Breast epithelium (tissue), 4 donors: ENCODE results near the gene HNRNPL. TPM values are rescaled to one million over a fixed set of nuclear protein-coding genes. Genes with fewer than 3 reads are reported as not detected.
A peak's percentile ranks its signal among the peaks of the same experiment; 100 is the strongest.
"Not testable (repeated sequence)": the region's sequence is repeated elsewhere in the genome, so short reads cannot be mapped to it uniquely, and the experiment has no call there.

ENCODE experiments used
- DNase-seq, 2 donors: peaks; one replicate each; pipeline ENCODE4 v3.0.0-alpha.2; 2019; ENCODE audit warnings: low spot score in 2 of 2
- H3K27ac ChIP-seq, 2 donors: fragments of 200-600 bp; sonication (generic) in 1 of 2; one replicate each; pipeline ENCODE4 v1.5.1; 2016 to 2019; ENCODE audit warnings: mild to moderate bottlenecking in 1 of 2
- H3K27me3 ChIP-seq, 2 donors: fragments of 200-600 bp; sonication (generic) in 1 of 2; one replicate each; pipeline versions ENCODE4 v1.5.1 to v1.6.0; 2017 to 2019; ENCODE audit warnings: control low read depth in 1 of 2, mild to moderate bottlenecking in 1 of 2
- H3K36me3 ChIP-seq: fragments of 200-600 bp; one replicate; pipeline ENCODE4 v1.5.1; 2019
- H3K4me1 ChIP-seq, 2 donors: fragments of 200-600 bp; sonication (generic); one replicate each; pipeline ENCODE4 v1.5.1; 2016 to 2019; ENCODE audit warnings: control low read depth in 1 of 2
- H3K4me3 ChIP-seq, 3 donors: fragments of 200-600 bp; sonication (generic); 1 replicate in 2 of 3; 2 replicates in 1 of 3; pipeline ENCODE4 v1.5.1; 2016 to 2019; ENCODE audit warnings: mild to moderate bottlenecking in 3 of 3, moderate library complexity in 2 of 3
- H3K9me3 ChIP-seq, 2 donors: fragments of 200-600 bp; sonication (generic) in 1 of 2; one replicate each; pipeline ENCODE4 v1.5.1; 2016 to 2019; ENCODE audit warnings: control low read depth in 1 of 2
- CTCF ChIP-seq, 3 donors: fragments of 450-650 bp; IDR thresholded peaks; one replicate each; pipeline ENCODE4 v1.5.1; 2016 to 2017; ENCODE audit warnings: antibody characterized with exemption in 3 of 3, mild to moderate bottlenecking in 3 of 3, moderate library complexity in 3 of 3
- POLR2A ChIP-seq: fragments of 450-650 bp; IDR thresholded peaks from one replicate; pipeline ENCODE4 v1.6.1; 2016; ENCODE audit warnings: antibody characterized with exemption, mild to moderate bottlenecking, moderate library complexity
- POLR2AphosphoS5 ChIP-seq, 3 donors: sonication (generic); formaldehyde crosslinking; IDR thresholded peaks; one replicate each; pipeline ENCODE4 v1.6.1; 2017; ENCODE audit warnings: antibody characterized with exemption in 3 of 3
- intact Hi-C: fragments of 100-400 bp; cut with DNase I; formaldehyde crosslinking; loops from one replicate; pipeline ENCODE4 v1.15.1; 2023; ENCODE audit warnings: low total_unique reads
- total RNA-seq, 3 donors: library from RNA; depleted of rRNA; stranded (reverse); fragments of >200 nt; gene quantifications; one replicate each; pipeline ENCODE4 v1.1.0, GENCODE V29; 2016

The HNRNPL gene
- total RNA-seq, 3 donors from 2014 or later = 164 to 193 (median 168) TPM

GRCh38 chr19:38830039-38830733 is 19.6 kb downstream of the HNRNPL start:
- H3K4me3 ChIP-seq = peak overlapping the region in 2 of 3 donors; percentile 68 to 77
- no peaks in the 10 kb centered on the region for H3K27me3 ChIP-seq
- intact Hi-C loops = no loop called here
- H3K36me3 ChIP-seq = no peaks in the 10 kb centered on the region
- H3K9me3 ChIP-seq = no peaks in the 10 kb centered on the region
- H3K27ac ChIP-seq = peak overlapping the region; percentile 92 to 96
- TF ChIP-seq POLR2A (no peak), CTCF (IDR thresholded peaks at IDR 0.05) (no peak), POLR2AphosphoS5 (IDR thresholded peaks at IDR 0.05) (no peak)
- DNase-seq = no peak
- H3K4me1 ChIP-seq = peaks cover 3 to 10% of the 10 kb centered on the region in 2 donors

GRCh38 chr19:38829203-38829602 is 20.6 kb downstream of the HNRNPL start:
- intact Hi-C loops, H3K4me3 ChIP-seq, H3K27ac ChIP-seq, H3K9me3 ChIP-seq, H3K36me3 ChIP-seq, DNase-seq, H3K27me3 ChIP-seq: not testable (repeated sequence)
- peaks cover 3 to 10% of the 10 kb centered on the region in 2 donors for H3K4me1 ChIP-seq

- no peak for TF ChIP-seq CTCF (IDR thresholded peaks at IDR 0.05)
- no peak for TF ChIP-seq POLR2AphosphoS5 (IDR thresholded peaks at IDR 0.05)
- TF ChIP-seq POLR2A = no peak
- no peak for DNase-seq
- intact Hi-C loops = no loop called here
- no peak overlapping the region for H3K4me3 ChIP-seq
- peaks cover 0 to 7% of the 10 kb centered on the region in 2 donors for H3K4me1 ChIP-seq
- H3K27ac ChIP-seq = no peak overlapping the region
- H3K27me3 ChIP-seq = no peaks in the 10 kb centered on the region
- no peaks in the 10 kb centered on the region for H3K36me3 ChIP-seq
- no peaks in the 10 kb centered on the region for H3K9me3 ChIP-seq
Measured at GRCh38 chr19:38826856-38827551, 22.8 kb downstream of the HNRNPL start.

- intact Hi-C loops, DNase-seq: not testable (repeated sequence)
Measured at GRCh38 chr19:38825936-38826335, 23.9 kb downstream of the HNRNPL start.

GRCh38 chr19:38821230-38821825 is 28.5 kb downstream of the HNRNPL start:
- DNase-seq, H3K4me1 ChIP-seq, H3K27ac ChIP-seq, H3K36me3 ChIP-seq, H3K9me3 ChIP-seq, H3K27me3 ChIP-seq, H3K4me3 ChIP-seq, intact Hi-C loops: not testable (repeated sequence)

More at GRCh38 chr19:38825936-38826335, 23.9 kb downstream of the HNRNPL start:
- not testable (repeated sequence) for H3K36me3 ChIP-seq, H3K27ac ChIP-seq, H3K4me1 ChIP-seq, H3K9me3 ChIP-seq, H3K27me3 ChIP-seq, H3K4me3 ChIP-seq

DNA sequence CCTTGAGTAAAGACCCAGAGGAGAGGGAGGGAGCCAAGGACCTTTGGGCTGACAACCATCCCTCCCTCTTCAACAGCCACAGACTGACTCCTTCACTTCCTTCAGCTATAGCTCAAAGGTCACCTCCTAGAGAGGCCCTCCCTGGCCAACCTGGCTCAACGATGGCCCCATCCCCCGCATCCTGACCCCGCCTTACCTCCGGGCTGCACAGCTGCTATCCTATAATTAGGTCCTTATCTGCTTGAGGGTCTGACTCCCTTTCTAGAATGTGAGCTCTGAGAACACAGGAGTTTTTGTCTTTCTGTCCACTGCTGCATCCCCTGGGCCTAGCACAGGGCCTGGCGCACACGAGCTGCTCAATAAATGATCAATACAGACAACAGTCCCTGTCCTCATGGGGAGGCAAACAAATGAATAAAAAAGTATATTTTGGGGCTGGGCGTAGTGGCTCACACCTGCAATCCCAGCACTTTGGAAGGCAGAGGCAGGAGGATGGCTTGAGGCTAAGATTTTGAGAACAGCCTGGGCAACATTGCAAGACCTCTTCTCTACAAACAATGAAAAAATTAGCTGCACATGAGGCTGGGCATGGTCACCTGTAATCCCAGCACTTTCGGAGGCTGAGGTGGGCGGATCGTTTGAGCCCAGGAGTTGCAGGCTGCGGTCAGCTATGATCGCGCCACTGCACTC is 30.4 kb downstream of the HNRNPL start:
- Histone ChIP-seq H3K36me3 (peaks cover 5% of the 10 kb centered on the region), H3K4me1 (no peaks in the 10 kb centered on the region), H3K27me3 (no peaks in the 10 kb centered on the region), H3K27ac (no peak overlapping the region), H3K4me3 (no peak overlapping the region), H3K9me3 (no peaks in the 10 kb centered on the region)
- intact Hi-C loops = no loop called here
- TF ChIP-seq POLR2AphosphoS5 (IDR thresholded peaks at IDR 0.05) (no peak), POLR2A (no peak), CTCF (IDR thresholded peaks at IDR 0.05) (no peak)
- DNase-seq = no peak
